Airway epithelial cell (primary cell): ENCODE data around the gene STX1A. TPM values are rescaled to one million over a fixed set of nuclear protein-coding genes. Genes with fewer than 3 reads are reported as not detected.

Experiments used
- total RNA-seq: library from RNA; depleted of rRNA; stranded (reverse); fragments of >200 nt; gene quantifications from 2 replicates; pipeline ENCODE4 v1.2.3, GENCODE V29; 2015

STX1A gene
- 6.9 and 13.1 TPM in 2 replicates for total RNA-seq

DNA sequence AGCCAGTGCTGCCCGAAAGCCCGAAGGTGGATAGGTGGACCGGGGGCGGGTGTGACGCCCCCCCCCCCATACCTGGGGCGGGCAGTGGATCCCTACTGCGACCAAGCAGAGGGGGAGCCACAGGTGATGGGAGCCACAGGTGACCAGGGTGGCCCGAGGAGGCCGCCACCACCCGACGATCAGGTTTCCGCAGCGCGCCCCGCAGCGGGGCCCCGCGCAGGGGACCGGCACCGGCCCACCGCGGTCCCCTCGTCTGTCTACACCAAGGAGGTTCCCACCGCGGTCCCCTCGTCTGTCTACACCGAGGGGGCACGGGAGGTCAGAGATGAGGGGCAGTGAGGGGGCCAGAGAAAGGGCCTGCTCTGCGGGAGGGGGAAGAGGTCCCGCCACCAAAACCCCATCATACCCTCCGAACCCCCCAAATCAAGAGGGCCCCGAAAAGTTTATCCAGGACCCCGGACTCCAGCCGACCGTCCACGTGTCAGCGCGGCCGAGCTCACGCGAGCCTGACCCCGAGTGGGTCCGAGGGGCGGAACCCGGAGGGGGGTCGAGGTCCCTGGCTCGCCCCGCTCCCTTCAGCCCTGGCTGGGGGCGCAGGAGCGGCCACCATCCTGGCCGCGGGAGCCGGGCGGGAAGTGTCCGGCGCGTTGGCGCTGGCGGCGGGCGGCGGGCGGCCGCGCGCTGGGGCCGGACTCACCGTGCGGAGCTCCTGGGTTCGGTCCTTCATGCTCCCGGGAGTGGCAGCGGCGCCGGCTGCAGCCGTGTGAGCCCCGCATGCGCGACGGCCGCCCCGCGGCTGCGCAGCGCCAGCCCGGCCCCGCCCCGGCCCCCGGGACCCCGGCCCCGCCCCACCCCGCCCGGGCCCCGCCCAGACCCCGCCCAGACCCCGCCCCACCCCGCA is at the start of gene STX1A:
Gene STX1A, minus strand, starts transcription at position 765 of the 901 bp plus-strand sequence. Its CDS starts 38 bp downstream, at position 727.

DNA sequence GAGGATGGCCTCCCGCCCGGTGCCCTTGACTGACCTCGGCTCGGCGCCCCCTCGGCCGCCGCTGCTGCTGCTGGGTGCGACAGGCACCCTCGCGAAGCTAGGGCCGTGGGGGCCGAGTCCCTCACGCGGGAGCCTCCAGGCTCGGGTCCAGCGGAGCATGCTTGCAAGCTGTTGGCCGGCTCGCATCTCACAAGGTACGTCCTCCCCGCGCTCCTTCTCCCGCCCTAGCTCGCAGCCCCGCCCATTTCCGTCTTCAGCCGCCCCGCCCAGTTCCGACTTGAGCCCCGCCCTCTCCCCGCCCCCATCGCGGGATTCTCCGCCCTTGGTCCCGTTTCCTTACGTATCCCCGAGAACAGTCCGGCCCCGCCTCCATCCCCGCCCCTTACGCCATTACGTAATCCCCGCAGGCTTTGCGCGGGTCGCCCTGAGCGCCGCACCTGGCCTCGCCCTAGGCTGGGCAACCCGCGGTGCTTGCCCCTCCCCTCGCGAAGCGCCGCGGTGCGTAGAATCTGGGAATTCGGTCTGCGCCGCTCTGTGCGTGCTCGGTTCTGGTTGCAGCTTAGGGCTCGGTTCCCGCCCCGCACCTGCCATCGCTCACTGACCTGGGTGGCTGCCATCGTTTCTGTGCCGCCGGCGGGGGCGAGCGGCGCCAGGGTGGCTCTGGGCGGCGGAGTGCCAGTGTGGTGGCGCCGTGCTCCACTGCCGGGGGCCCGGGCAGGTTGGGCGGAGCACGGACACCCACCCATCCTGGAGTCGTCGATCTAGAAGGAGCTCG is 19.3 kb upstream of the STX1A start, which contains the start of gene ABHD11:
Gene ABHD11, minus strand, starts transcription at position 191 of the 775 bp plus-strand sequence. Its CDS starts 32 bp downstream, at position 159.

GRCh38 chr7:73683056-73683787 is 36.2 kb downstream of the STX1A start, which contains the start of the genes BUD23 and DNAJC30:
Gene BUD23, plus strand, starts transcription at chr7:73683597. Its CDS starts 29 bp downstream, at chr7:73683626.
Gene DNAJC30, minus strand, starts transcription at chr7:73683453. Its CDS starts 30 bp downstream, at chr7:73683423.

DNA sequence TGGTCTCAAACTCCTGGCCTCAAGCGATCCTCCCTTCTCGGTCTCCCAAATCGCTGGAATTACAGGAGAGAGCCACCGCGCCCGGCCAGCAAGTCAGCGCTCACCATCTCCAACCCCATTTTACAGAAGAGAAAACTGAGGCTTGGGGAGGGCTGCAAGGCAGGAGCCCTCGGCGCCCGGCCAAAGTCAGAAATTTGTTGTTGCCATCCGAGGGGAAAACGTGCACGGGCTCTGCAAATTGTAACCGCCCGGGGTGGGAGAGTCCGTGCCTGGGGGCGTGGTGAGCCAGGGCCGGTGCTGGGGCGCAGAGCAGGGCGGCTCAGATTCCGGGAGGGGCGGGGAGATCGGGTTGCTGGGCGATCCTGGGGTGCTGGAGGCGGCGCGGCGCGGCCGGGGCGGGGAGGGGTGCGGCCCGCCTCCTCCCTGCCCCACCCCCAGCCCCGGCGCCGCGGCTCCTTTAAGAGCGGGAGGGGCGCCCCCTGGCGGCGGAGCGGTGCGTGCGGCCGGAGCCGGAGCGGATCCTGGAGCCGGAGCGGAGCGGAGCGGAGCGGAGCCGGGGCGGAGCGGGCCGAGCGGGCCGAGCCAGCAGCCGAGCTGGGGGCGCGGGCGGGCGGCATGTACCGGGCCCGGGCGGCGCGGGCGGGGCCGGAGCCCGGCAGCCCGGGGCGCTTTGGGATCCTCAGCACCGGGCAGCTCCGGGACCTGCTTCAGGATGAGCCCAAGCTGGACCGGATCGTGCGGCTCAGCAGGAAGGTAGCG is 51.9 kb downstream of the STX1A start, which contains the start of gene VPS37D:
Gene VPS37D, plus strand, starts transcription at position 488 of the 759 bp plus-strand sequence. Its CDS starts 128 bp downstream, at position 616.

Other genes with a start within 250 kb of the STX1A start
- 32.7 and 34.7 TPM in 2 replicates for gene BAZ1B, start 197.4 kb downstream of the STX1A start, total RNA-seq
- gene BCL7B, start 162.0 kb downstream of the STX1A start, total RNA-seq: 38.9 and 43.7 TPM in 2 replicates
- 27.3 and 41.6 TPM in 2 replicates for gene TBL2, start 141.1 kb downstream of the STX1A start, total RNA-seq
- 0.07 and 0.09 TPM in 2 replicates for gene MLXIPL, start 95.1 kb downstream of the STX1A start, total RNA-seq
- gene VPS37D, start 51.8 kb downstream of the STX1A start, total RNA-seq: 2.1 and 2.3 TPM in 2 replicates
- 2.0 and 6.1 TPM in 2 replicates for gene DNAJC30, start 36.2 kb downstream of the STX1A start, total RNA-seq
- gene BUD23, start 36.1 kb downstream of the STX1A start, total RNA-seq: 64.0 and 88.8 TPM in 2 replicates
- gene ABHD11, start 19.1 kb upstream of the STX1A start, total RNA-seq: 17.0 and 25.3 TPM in 2 replicates
- 0.28 TPM in 1 of 2 replicates, not detected in the other for gene CLDN3, start 50.6 kb upstream of the STX1A start, total RNA-seq
- 126 and 137 TPM in 2 replicates for gene CLDN4, start 111.3 kb upstream of the STX1A start, total RNA-seq
- gene METTL27, start 122.8 kb upstream of the STX1A start, total RNA-seq: 0.84 and 1.1 TPM in 2 replicates
- not detected in 2 replicates for gene TMEM270, start 141.5 kb upstream of the STX1A start, total RNA-seq